Ammon's horn (tissue), 1 donor: Measurements from ENCODE around the gene BCL10.
A peak's percentile ranks its signal among the peaks of the same experiment; 100 is the strongest.
"Not testable (repeated sequence)": the region's sequence is repeated elsewhere in the genome, so short reads cannot be mapped to it uniquely, and the experiment has no call there.

ENCODE experiments used
- DNase-seq: peaks from one replicate; pipeline ENCODE4 v3.0.0-alpha.2; 2016; ENCODE audit warnings: low spot score

The BCL10 gene

DNA sequence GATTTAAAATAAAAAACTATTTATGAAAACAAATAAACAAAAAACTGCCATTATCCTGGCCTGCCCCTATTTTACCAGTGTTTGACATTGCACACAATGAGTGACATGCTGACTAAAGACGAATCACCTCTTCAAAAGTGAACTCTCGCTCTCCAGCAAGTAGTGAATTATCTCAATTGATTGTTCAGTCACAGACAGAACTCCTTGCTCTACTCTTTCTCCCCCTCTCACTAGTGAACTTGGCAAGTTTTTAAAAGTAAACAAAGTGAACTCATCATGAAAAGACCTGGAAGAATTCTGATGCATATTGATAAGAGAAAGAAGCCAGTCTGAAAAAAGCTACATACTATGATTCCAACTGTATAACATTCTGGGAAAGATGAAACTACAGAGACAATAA is 12.3 kb downstream of the BCL10 start:
- no peak for DNase-seq

DNA sequence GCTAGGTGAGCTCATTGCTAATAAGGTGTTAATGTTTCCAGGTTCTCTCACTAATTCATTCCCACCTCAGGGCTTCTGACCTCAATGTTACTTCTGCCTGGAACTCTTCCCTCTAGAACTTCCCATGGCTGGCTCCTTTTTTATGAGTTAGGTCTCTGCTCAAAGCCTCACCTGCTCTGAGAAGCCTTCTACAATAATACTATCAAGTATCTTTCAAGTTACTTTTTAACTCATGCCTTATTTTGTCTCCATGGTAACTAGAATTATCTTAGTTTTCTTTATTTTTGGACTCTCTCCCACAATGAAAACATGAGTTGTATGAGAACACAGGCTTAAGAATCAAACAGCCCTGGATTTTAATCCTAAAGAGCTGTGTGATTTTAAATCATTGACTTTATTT is 13.4 kb downstream of the BCL10 start:
- no peak for DNase-seq

DNA sequence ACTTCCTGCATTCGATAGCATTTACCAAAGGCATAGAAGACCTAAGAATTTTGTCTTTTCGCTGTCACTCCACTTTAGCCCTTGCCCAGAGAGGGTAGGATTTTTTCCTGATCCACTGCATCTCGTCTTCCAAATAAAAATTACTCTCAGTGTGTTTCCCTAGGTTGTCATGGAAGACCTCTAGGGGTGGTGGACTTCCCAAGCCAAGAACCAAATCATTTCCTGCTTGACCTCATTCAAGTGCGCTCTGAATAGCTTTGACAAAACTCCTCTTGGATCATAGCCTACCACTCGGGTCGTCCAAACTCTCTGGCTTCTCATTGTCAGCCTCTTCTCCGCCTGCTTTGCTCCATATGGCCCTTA is 16.5 kb downstream of the BCL10 start:
- peak; percentile 40 for DNase-seq

DNA sequence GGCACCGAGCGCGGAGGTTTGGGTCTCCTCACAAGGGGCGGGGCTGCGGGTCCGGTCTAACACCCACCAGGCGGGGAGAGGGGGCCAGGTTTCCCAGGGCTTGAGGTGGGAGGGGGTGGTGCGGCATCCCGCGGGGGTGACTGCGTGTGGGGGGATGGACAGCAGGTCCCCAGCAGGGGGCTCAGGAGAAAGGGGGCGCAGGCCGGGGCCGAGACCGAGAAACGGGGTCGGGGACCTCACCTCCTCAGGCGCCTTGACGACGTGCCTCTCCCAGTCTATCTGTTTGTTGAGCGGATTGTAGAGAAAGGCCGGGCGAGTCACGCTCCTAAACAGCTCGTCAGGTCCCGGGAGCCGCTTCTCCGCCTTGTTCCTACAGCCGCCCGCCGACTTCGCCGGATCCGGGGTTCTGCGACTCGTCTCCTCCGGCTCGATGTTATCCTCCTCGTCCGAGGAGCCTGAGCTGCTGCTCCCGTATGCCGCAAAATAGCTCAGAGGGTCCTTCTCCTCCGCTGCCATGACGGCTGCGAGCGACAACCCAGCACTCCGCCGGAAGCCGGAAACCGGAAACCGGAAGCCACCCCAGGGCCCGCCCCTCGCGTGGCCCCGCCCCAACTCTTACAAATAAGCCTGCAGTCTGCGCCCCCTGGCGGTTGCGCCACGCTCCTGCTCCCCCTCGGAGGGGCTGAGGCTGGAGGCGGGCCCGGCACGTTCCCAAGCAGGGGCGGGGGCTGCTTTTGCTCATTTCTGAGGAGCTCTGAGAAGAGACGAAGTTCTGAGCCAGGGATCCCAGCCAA is 17.1 kb downstream of the BCL10 start, which contains the start of gene C1orf52:
C1orf52 (minus strand) TSS at position 545 of the 794 bp plus-strand sequence; CDS start at position 516, 29 bp downstream.
- DNase-seq = peak; percentile 95

DNA sequence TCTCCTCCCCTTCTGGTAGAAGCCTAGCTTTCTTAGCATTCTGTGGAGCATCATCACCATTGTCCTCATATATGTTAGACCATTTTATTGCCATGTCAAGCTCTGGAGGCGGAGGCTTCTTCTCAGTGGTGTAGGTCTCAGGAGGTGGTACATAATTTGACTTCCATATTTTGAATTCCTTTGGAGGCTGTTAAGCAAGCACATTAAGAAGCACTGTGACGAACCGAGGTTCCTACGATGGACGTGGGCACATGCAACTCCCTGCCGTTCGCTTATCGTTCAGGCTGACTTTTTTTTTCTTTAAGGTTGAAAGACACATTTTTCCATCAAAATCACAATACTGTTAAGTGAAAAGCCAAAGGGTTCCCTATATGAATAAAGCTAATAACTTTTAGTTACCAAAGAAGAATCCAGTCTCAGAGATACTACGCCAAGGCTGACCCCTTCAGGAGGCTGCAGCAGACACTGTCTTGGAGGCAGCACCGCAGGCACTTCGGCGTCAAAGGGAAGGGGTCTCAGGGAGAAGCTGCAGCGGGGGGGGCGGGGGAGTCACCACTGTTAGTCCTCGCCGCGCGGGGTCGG is 17.8 kb downstream of the BCL10 start:
- DNase-seq = no peak

DNA sequence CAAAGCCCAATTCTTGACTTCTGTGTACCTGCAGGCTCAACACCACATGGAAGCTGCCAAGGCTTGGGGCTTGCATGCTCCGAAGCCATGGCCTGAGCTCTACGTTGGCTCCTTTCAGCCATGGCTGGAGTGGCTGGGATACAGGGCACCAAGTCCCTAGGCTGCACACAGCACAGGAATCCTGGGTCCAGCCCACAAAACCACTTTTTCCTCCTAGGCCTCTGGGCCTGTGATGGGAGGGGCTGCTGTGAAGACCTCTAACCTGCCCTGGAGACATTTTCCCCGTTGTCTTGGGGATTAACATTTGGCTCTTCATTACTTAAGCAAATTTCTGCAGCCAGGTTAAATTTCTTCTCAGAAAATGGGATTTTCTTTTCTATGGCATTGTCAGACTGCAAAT is 27.4 kb downstream of the BCL10 start:
- DNase-seq = not testable (repeated sequence)

DNA sequence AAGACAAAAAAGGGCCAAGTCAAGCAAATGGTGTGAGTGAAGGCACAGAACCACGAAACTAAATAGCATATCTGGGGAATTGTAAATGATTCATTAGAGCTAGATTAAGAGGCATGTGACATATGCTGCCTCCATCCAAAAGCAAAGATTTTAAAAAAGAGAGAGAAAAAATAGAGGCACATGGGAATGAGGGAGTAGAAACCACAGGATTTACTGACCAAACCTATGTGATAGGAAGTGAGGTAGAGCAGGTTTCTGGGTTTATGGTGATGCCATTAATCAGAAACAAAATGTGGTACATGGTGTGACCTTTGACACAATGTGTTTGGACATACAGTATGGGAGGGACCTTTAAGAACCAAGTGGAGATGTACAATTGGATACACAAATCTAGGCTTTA is 30.5 kb downstream of the BCL10 start:
- no peak for DNase-seq

DNA sequence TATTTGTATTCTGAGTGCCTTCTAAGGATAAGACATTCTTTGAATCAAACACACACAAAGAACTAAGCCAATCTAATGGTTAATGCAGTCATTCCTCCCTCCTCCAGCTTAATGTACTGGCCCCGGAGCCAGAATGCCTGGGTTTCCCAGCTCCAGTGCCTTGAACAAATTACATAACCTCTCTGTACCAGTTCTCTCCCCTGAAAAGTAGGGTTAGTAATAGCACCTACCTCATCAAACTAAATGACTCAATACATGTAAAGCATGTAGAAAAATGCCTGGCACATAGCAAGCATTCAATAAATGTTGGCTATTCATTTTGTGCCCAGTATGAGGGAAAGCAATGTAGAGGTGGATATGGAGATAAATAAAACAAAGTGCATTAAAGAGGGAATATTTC is 31.0 kb downstream of the BCL10 start:
- no peak for DNase-seq

DNA sequence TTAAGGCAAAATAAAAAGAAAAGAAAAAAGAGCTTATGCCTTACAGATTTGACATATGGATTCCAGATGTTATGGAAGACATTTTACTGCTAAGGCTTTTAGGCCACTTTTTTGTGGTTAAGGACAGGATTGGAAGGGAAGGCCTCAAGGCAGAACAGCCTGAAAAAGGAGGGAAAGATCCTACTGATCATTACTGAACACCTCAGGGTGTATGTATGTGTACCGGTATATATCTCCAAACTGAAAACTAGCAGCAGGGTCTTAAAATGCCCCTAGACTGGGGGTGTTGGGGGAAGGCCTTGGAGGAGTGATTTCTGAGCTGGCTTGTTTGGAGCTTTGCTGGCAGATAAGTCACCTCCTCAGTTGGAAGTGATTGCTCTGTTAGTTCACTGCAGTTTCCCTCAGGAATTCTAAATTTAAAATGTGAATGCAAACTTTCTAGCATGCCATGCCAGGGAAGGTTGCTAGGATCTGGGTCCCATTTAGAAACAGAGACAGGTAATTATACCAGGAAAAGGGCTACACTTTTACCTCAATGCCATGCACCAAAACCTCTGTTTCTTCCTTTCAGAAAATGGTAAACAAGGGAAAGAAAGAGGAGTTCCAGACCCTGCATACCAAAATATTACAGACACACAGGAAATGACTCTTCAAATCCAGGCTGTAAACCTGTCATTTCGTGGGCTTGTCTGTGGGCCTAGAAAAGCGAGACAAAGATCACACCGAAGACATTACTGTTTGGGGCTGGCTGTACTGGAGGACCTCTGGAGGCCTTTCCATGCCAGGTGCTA is 32.0 kb downstream of the BCL10 start:
- no peak for DNase-seq

DNA sequence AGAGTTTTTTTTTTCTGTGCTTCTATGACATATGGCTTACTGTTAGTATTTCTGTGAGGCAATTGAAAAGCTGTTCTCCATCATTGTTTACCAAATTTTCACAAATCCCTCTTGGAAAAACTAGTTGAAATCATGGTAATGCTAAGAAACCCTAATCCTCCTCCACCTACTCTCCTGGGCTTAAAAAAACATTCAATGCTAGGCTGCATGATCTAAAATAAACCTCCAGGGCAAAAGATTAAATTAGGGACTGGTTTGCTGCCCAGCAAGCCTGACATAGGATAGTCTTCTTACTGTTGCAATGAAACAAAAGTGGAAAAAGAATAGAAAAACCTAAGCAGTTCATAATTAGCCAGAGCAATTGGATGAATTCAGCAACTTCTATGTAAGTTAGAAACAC is 33.1 kb downstream of the BCL10 start:
- no peak for DNase-seq

DNA sequence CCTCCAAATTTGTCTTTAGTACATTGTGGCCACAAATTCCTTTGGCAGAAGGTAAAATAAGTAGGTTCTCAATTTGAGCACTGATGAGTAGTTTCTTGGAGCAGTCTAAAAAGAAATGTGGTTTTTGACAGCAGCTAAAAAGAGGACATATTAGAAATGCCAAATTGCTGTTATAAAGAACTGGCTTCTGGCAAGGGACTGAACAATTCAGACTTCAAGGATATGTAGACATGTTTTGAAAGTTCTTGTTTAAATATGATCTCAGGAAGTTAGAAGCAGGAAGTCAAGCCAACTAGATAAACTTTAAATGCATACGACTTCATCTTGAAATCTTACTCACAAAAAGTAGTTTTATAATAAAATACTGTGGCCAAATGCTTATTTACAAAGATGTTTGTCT is 35.8 kb downstream of the BCL10 start:
- no peak for DNase-seq

DNA sequence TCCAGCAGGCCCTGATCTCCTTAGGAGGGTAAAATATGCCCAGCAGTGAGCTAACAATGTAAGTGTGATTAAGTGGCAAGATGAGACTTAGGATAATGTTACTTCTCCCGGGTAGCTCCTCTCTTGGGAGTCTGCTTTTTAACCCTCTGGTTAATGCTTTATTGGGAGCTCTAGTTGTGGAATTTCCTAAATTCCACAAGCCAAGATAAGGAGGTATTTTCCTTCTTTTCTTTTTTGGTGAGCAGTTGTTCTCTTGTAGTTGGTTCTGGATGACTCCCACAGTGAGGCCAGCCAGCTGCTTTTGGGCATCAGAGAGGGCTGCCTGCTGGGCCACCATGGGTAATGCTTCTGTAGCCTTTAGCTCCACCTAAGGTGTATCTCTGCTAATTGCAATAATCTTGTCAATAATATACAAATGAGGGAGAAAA is 36.2 kb downstream of the BCL10 start:
- DNase-seq = peak; percentile 15

DNA sequence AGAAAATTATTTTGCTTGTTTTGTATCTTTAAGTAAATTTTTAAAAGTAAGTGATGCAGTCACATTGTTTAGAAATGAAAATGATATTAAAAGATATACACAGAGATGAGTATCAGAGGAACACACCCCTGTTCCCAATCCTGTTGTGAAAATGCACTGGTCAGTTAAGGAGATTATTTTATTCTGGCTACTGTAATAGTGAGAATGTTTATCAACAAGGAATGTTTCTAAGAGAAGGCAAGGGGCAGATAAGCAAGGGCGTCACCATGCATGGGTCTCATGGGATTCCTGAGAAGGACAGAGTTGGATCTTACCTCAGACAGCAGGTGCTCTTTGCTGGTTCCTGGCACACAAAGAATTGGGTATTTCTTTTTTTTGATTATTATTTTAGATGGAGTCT is 38.8 kb downstream of the BCL10 start:
- DNase-seq = no peak

DNA sequence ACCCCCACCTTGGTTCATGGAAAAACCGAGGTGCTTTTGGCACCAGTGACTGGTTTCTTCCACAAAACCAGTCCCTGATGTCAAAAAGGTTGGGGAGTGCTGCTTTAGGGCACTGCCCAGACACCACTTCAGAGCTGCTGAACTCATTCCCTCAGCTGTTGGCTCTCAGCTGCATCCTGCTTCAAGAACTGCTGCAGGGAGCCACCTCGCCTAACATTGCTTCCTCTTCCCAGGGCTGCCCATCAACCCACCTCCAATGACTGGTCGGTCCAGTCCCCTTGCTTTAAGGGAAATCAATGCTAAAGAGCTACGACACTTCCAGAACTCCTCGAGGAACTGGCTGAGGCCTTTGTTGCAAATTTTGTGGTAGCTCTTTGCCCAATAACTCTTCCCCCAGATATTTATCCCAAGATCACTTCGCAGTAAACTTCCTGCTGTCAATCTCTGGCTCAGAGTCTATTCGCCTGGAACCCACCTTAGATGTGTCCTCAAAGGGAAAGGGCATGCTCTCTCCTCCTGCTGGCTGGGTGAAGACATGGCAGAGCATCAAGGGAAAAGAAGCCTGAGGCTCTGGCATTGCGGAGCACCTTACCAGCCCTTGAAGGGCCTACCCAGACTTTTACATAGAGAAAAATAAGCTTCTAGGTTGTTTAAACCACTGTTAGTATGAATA is 46.0 kb downstream of the BCL10 start:
- DNase-seq = no peak

DNA sequence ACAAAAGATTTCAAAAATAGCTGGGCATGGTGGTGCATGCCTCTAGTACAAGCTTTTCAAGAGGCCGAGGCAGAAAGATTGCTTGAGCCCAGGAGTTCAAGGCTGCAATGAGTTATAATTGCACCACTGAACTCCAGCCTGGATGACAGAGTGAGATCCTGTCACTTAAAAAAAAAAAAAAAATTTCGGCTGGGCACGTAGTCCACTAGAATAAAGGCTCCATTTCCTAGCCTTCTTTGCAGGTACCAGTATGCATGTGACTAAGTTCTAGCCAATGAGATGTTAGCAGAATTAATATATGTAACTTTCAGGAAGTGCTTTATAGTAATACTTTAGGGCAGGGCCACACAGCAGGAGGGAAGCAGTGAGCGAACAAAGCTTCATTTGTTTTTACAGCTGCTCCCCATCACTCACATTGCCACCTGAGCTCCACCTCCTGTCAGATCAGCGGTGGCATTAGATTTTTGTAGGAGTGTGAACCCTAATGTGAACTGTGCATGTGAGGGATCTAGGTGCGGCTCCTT is 46.8 kb downstream of the BCL10 start:
- DNase-seq = no peak

DNA sequence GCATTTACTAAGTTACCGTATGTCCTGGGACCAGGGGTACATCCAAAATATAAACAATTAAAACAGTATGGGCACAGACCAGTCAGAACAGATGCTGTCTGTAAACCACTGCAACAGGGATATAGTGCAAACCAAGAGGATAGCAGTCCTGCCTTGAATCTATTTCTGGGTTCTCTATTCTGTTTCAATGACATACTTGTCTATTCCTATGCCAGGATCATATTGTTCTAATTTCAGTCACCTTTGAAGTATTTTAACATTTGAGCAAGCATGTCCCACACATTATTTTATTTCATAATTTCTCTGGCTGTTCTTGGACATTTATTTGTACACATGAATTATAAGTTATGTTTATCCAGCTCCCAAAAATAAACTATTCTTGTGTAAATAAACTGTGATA is 47.5 kb downstream of the BCL10 start:
- DNase-seq = no peak

DNA sequence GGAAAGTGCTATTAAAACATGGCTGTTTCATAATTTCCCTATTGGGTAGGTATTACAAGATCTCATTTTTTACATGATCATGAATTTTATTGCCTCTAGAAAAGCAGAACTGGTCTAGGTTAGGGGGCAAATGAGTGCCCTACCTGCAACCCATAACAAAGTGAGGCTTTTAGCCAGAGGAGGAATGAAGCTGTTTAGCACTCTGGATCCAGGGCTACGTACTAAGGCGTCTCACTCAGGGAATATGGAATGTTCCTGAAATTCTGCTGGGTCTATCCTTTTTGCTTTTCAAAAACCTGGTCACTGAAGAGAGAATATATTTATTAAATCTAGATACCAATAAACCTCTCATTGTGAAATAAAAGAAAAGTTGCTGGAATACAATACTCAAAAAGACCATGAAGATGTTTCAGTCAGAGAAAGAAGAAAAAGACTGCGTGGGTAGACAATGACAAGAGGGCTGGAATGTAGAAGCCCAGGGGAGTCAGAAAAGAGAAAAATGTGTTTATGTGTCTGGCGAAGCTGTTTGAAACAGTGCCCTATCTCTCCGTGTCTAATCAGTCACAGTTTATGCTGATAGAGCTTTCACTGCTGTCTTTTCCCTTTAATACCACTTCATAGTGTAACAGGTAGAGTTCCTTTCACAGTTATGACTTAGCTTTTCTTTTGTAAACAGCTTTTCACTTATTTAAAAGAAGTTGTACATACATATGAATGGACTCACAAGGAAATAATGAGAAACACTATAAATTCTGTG is 50.6 kb downstream of the BCL10 start:
- DNase-seq = no peak

DNA sequence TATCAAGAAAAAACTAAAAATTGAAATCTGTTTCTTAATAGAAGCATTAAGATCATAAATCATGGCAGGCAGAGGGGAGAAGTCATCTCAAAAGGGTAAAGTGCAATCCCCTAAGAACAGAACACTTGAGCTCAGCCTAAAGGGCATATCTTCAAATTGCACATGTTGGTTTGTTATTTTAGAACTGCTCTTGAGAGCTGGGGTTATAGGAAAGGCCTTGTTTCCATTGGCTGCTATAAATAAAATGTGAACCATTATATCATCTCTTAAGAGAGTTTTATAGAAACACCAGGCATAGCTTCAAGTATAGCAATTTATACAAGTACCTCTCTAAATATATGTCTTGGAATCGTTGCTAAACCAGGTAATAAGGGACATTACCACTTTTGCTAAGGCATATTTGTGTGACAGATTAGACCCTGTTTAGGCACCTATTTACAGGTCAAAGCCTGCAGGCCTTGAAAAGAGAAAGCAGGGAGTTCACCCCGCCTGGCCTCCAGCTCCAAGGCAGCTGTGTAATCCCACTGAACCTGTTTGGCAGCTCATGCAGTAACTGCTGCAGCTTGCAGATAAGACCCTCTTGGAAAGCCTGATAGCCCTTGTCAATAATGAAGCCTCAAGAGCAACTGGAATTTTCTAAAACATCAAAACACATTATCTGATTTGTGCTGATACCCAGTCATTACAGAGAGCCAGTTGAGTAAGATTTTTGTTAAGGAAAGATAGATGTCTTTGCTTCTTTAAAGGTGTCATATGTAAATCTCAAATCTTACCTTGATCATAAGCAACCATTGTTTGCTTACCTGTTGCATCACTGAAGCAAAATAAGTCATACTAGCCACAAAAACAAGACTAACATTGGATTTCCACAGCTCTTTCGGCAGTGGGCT is 51.5 kb downstream of the BCL10 start:
- DNase-seq = no peak

DNA sequence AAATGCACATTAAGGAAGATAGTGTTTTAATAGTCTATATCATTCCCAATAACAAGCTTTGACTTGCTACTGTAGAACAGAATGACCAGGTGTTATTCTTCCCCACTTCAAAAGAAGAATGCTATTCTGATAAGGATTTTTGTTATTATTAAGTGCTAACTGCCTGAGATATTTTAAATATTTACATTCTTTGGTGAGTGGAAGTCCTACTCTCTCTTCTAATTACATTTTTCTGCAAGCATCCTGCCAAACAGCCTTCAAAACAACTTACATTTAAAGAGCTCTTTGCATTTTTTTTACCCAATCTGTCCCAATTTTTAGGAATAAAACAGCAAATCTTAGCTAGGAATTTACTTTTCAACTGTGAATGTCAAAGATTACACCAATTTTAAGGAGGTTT is 52.1 kb downstream of the BCL10 start:
- no peak for DNase-seq

DNA sequence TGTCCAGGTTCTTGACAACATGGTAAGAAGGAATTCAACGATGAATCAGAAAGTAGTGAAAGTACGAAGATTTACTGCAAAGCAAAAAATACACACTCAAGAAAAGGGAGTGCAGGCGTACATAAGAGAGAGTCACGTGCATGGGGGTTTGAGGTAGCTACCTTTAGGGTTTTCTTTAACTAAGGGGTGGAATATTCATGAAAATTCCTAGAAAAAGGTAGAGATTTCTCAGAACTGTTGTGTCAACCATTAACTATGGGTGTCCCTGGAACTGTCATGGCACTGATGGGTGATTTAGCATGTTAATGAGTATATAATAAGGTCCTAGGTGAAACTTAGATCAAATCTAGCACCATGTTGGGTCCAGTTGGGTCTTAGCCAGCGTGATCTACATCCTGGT is 53.1 kb downstream of the BCL10 start:
- no peak for DNase-seq
